Mesenchymal stem cell (in vitro differentiated cells and primary cell): Measurements from ENCODE around the gene DNASE1L1.
A peak's percentile ranks its signal among the peaks of the same experiment; 100 is the strongest.

Experiments used
- DNase-seq: peaks from one replicate; pipeline ENCODE4 v3.0.0-alpha.2; 2013
- H2AFZ ChIP-seq: one replicate; pipeline ENCODE4 v1.6.1; 2013; ENCODE audit warnings: low read depth, mild to moderate bottlenecking, control low read depth, inconsistent platforms, low read length, moderate library complexity
- H2AK5ac ChIP-seq: 2 replicates; pipeline ENCODE4 v1.6.1; 2013; ENCODE audit warnings: low read length, moderate library complexity, mild to moderate bottlenecking, inconsistent platforms; ENCODE audit not compliant: severe bottlenecking
- H2BK120ac ChIP-seq: one replicate; pipeline ENCODE4 v1.6.1; 2013; ENCODE audit warnings: low read depth, mild to moderate bottlenecking, inconsistent platforms, low read length, moderate library complexity
- H2BK12ac ChIP-seq, 2 experiments: one replicate each; pipeline ENCODE4 v1.6.1; 2013; ENCODE audit warnings: inconsistent platforms in 2 of 2, low read length in 2 of 2, mild to moderate bottlenecking in 2 of 2, moderate library complexity in 2 of 2, control low read depth in 1 of 2
- H2BK15ac ChIP-seq: one replicate; pipeline ENCODE4 v1.6.1; 2013; ENCODE audit warnings: mild to moderate bottlenecking, low read depth, inconsistent platforms; ENCODE audit not compliant: poor library complexity, severe bottlenecking
- H2BK5ac ChIP-seq: 2 replicates; pipeline ENCODE4 v1.6.1; 2013; ENCODE audit warnings: low read depth, mild to moderate bottlenecking, low read length, control low read depth, inconsistent platforms; ENCODE audit not compliant: poor library complexity, severe bottlenecking
- H3K14ac ChIP-seq, 2 experiments: one replicate each; pipeline ENCODE4 v1.6.1; 2013; ENCODE audit warnings: inconsistent platforms in 2 of 2, low read length in 2 of 2, control low read depth in 1 of 2, mild to moderate bottlenecking in 1 of 2, moderate library complexity in 1 of 2
- H3K18ac ChIP-seq, 2 experiments: one replicate each; pipeline ENCODE4 v1.6.1; 2013; ENCODE audit warnings: inconsistent platforms in 2 of 2, low read length in 2 of 2, control low read depth in 1 of 2, low read depth in 1 of 2, mild to moderate bottlenecking in 1 of 2
- H3K23ac ChIP-seq, 2 experiments: one replicate each; pipeline ENCODE4 v1.6.1; 2013; ENCODE audit warnings: inconsistent platforms in 2 of 2, low read length in 2 of 2, mild to moderate bottlenecking in 2 of 2, moderate library complexity in 2 of 2, control low read depth in 1 of 2
- H3K27ac ChIP-seq: 2 replicates; pipeline ENCODE4 v1.5.1; 2013; ENCODE audit warnings: mild to moderate bottlenecking, moderate library complexity, low read length, control low read depth, inconsistent platforms; ENCODE audit not compliant: poor library complexity, severe bottlenecking
- H3K27me3 ChIP-seq, 2 experiments: 2 replicates each; pipeline versions ENCODE4 v1.6.1 to v1.7.0; 2013; ENCODE audit warnings: low read length in 2 of 2, mild to moderate bottlenecking in 2 of 2, moderate library complexity in 2 of 2, control low read depth in 1 of 2, inconsistent platforms in 1 of 2; ENCODE audit not compliant: control insufficient read depth in 1 of 2, insufficient read depth in 1 of 2
- H3K36me3 ChIP-seq, 2 experiments: 2 replicates each; pipeline versions ENCODE4 v1.6.1 to v1.7.0; 2013; ENCODE audit warnings: low read length in 2 of 2, control low read depth in 1 of 2, inconsistent platforms in 1 of 2, low read depth in 1 of 2, mild to moderate bottlenecking in 1 of 2; ENCODE audit not compliant: insufficient read depth in 2 of 2, control insufficient read depth in 1 of 2
- H3K4ac ChIP-seq, 2 experiments: one replicate each; pipeline ENCODE4 v1.6.1; 2013; ENCODE audit warnings: inconsistent platforms in 2 of 2, low read length in 2 of 2, mild to moderate bottlenecking in 2 of 2, moderate library complexity in 2 of 2, control low read depth in 1 of 2, low read depth in 1 of 2
- H3K4me1 ChIP-seq: 2 replicates; pipeline ENCODE4 v1.6.1; 2013; ENCODE audit warnings: low read depth, low read length, control low read depth; ENCODE audit not compliant: control insufficient read depth, insufficient read depth
- H3K4me2 ChIP-seq: 2 replicates; pipeline ENCODE4 v1.6.1; 2013; ENCODE audit warnings: low read length, mild to moderate bottlenecking, inconsistent platforms; ENCODE audit not compliant: poor library complexity, severe bottlenecking
- H3K4me3 ChIP-seq, 2 experiments: 2 replicates each; pipeline versions ENCODE4 v1.5.1 to v1.7.0; 2013; ENCODE audit warnings: low read length in 2 of 2, mild to moderate bottlenecking in 2 of 2, control low read depth in 1 of 2, low read depth in 1 of 2; ENCODE audit not compliant: insufficient read depth in 1 of 2
- H3K79me1 ChIP-seq: replicated peaks from 2 replicates; pipeline ENCODE4 v1.6.1; 2013; ENCODE audit warnings: mild to moderate bottlenecking, control low read depth, low read length, inconsistent platforms; ENCODE audit not compliant: poor library complexity, severe bottlenecking
- H3K9ac ChIP-seq: 2 replicates; pipeline ENCODE4 v1.7.0; 2013; ENCODE audit warnings: mild to moderate bottlenecking, low read length, moderate library complexity
- H3K9me3 ChIP-seq: 2 replicates; pipeline ENCODE4 v1.7.0; 2013; ENCODE audit warnings: mild to moderate bottlenecking, low read length; ENCODE audit not compliant: control insufficient read depth
- H4K8ac ChIP-seq: one replicate; pipeline ENCODE4 v1.6.1; 2013; ENCODE audit warnings: inconsistent platforms, mild to moderate bottlenecking, low read length, moderate library complexity
- H4K91ac ChIP-seq: one replicate; pipeline ENCODE4 v1.6.1; 2013; ENCODE audit warnings: mild to moderate bottlenecking, low read length, inconsistent platforms
- WGBS: methylation state at CpG from one replicate; pipeline ENCODE4 v1.1.7; 2013; ENCODE audit warnings: mixed read lengths; 5-methylcytosine and 5-hydroxymethylcytosine counted together

The DNASE1L1 gene

GRCh38 chrX:154404625-154405192 lies 4.3 kb downstream of the DNASE1L1 start:
- Histone ChIP-seq H2AK5ac (no peak overlapping the region), H3K18ac (no peak overlapping the region), H3K4me2 (no peak overlapping the region), H4K8ac (no peak overlapping the region), H2BK120ac (no peak overlapping the region), H3K9ac (no peak overlapping the region), H3K23ac (no peak overlapping the region), H3K79me1 (peaks cover 2% of the 10 kb centered on the region), H3K4ac (no peak overlapping the region), H2BK15ac (no peak overlapping the region), H2BK5ac (no peak overlapping the region), H3K14ac (no peak overlapping the region), H4K91ac (no peak overlapping the region), H2AFZ (no peak overlapping the region), H3K27ac (no peak overlapping the region), H3K36me3 (peaks cover 22 to 39% of the 10 kb centered on the region in 2 experiments), H3K27me3 (no peaks in the 10 kb centered on the region), H3K4me3 (no peak overlapping the region), H3K9me3 (no peaks in the 10 kb centered on the region), H2BK12ac (no peak overlapping the region), H3K4me1 (peaks cover 17% of the 10 kb centered on the region)
- WGBS = 98% methylated on average over 16 of the region's 16 CpGs
- no peak for DNase-seq

GRCh38 chrX:154403858-154404257 lies 5.2 kb downstream of the DNASE1L1 start:
- no peak overlapping the region for H2BK5ac ChIP-seq
- WGBS = 93% methylated on average over 3 of the region's 4 CpGs

GRCh38 chrX:154403192-154403591 lies 5.9 kb downstream of the DNASE1L1 start:
- 70% methylated on average over 7 of the region's 10 CpGs for WGBS
- peaks cover 8% of the 10 kb centered on the region for H3K4me1 ChIP-seq

More at GRCh38 chrX:154403858-154404257, 5.2 kb downstream of the DNASE1L1 start:
- Histone ChIP-seq H4K91ac (no peak overlapping the region), H2BK12ac (no peak overlapping the region), H2AK5ac (no peak overlapping the region), H2AFZ (no peak overlapping the region), H3K14ac (no peak overlapping the region), H3K4me2 (no peak overlapping the region), H3K79me1 (no peaks in the 10 kb centered on the region), H3K18ac (no peak overlapping the region), H3K4me1 (peaks cover 12% of the 10 kb centered on the region), H3K23ac (no peak overlapping the region), H3K4ac (no peak overlapping the region), H4K8ac (no peak overlapping the region), H2BK15ac (no peak overlapping the region), H3K27ac (no peak overlapping the region), H3K27me3 (no peaks in the 10 kb centered on the region), H3K9me3 (peaks cover 7% of the 10 kb centered on the region), H2BK120ac (no peak overlapping the region), H3K4me3 (no peak overlapping the region), H3K9ac (no peak overlapping the region), H3K36me3 (peaks cover 31 to 46% of the 10 kb centered on the region in 2 experiments)
- DNase-seq = no peak

GRCh38 chrX:154402622-154403127 lies 6.4 kb downstream of the DNASE1L1 start:
- no peaks in the 10 kb centered on the region for H3K79me1 ChIP-seq
- H3K23ac ChIP-seq = no peak overlapping the region
- H3K27ac ChIP-seq = no peak overlapping the region
- no peak overlapping the region for H2BK120ac ChIP-seq
- H2BK5ac ChIP-seq = no peak overlapping the region
- H3K27me3 ChIP-seq = no peaks in the 10 kb centered on the region
- no peak overlapping the region for H3K18ac ChIP-seq
- no peak overlapping the region for H3K14ac ChIP-seq
- no peak overlapping the region for H4K91ac ChIP-seq
- no peak overlapping the region for H2AK5ac ChIP-seq
- H3K4me2 ChIP-seq = no peak overlapping the region
- no peak overlapping the region for H3K4me3 ChIP-seq
- H3K9me3 ChIP-seq = peaks cover 8% of the 10 kb centered on the region
- no peak overlapping the region for H2BK12ac ChIP-seq
- no peak overlapping the region for H2BK15ac ChIP-seq
- no peak overlapping the region for H2AFZ ChIP-seq
- WGBS = 96% methylated on average over 16 of the region's 19 CpGs
- no peak overlapping the region for H3K4ac ChIP-seq
- DNase-seq = peak; percentile 26
- no peak overlapping the region for H3K9ac ChIP-seq
- peak overlapping the region; percentile 41 for H4K8ac ChIP-seq
- peaks cover 32 to 46% of the 10 kb centered on the region in 2 experiments for H3K36me3 ChIP-seq
- peaks cover 8% of the 10 kb centered on the region for H3K4me1 ChIP-seq

More at GRCh38 chrX:154403192-154403591, 5.9 kb downstream of the DNASE1L1 start:
- no peak overlapping the region for H3K4ac ChIP-seq
- no peak overlapping the region for H2BK5ac ChIP-seq
- H3K79me1 ChIP-seq = no peaks in the 10 kb centered on the region
- H3K27me3 ChIP-seq = no peaks in the 10 kb centered on the region
- H3K4me3 ChIP-seq = no peak overlapping the region
- H3K9ac ChIP-seq = no peak overlapping the region
- H3K27ac ChIP-seq = no peak overlapping the region
- H4K8ac ChIP-seq = no peak overlapping the region
- H3K9me3 ChIP-seq = peaks cover 8% of the 10 kb centered on the region
- DNase-seq = no peak
- no peak overlapping the region for H2AK5ac ChIP-seq
- no peak overlapping the region for H3K18ac ChIP-seq
- no peak overlapping the region for H3K23ac ChIP-seq
- H4K91ac ChIP-seq = no peak overlapping the region
- no peak overlapping the region for H2BK12ac ChIP-seq
- no peak overlapping the region for H2BK15ac ChIP-seq
- H2BK120ac ChIP-seq = no peak overlapping the region
- no peak overlapping the region for H3K4me2 ChIP-seq
- no peak overlapping the region for H2AFZ ChIP-seq
- H3K14ac ChIP-seq = no peak overlapping the region
- peaks cover 32 to 46% of the 10 kb centered on the region in 2 experiments for H3K36me3 ChIP-seq
